H1 (cell line): ENCODE measurements around the gene TUBA4B. TPM values are rescaled to one million over a fixed set of nuclear protein-coding genes. Genes with fewer than 3 reads are reported as not detected.

Source experiments
- CTCF ChIA-PET: fragments of 300-600 bp; sonication (Branson Sonifier 250); formaldehyde crosslinking; loops from one replicate; lab custom pipeline; 2021; ENCODE audit not compliant: partially characterized antibody; lab: Charles Lee
- POLR2A ChIA-PET: fragments of 300-600 bp; sonication (Branson Sonifier 250); formaldehyde crosslinking; loops from one replicate; lab custom pipeline; 2021; ENCODE audit warnings: inconsistent platforms; ENCODE audit not compliant: partially characterized antibody; lab: Charles Lee
- DNase-seq, 2 experiments: peaks; one replicate each; pipeline versions ENCODE4 v3.0.0 to v3.0.0-alpha.2; 2010 to 2022; ENCODE audit warnings: low spot score in 2 of 2, low read depth in 1 of 2, mixed read lengths in 1 of 2
- FAIRE-seq: peaks from 2 replicates; lab custom pipeline; 2011; peaks lifted over from hg19 to GRCh38; lab: Jason Lieb, UNC
- H2AFZ ChIP-seq: 2 replicates; pipeline ENCODE4 v1.8.1; 2012; ENCODE audit warnings: low read length, inconsistent platforms
- H2AK5ac ChIP-seq: 2 replicates; pipeline ENCODE4 v1.6.1; 2013; ENCODE audit warnings: low read depth, low read length
- H2BK120ac ChIP-seq: replicated peaks from 2 replicates; pipeline ENCODE3; 2013; ENCODE audit warnings: low read depth, low read length, inconsistent platforms
- H2BK12ac ChIP-seq: 2 replicates; pipeline ENCODE4 v1.6.1; 2013; ENCODE audit warnings: low read depth, low read length
- H2BK15ac ChIP-seq: 2 replicates; pipeline ENCODE4 v1.6.1; 2013; ENCODE audit warnings: low read length
- H2BK20ac ChIP-seq: 2 replicates; pipeline ENCODE4 v1.6.1; 2013; ENCODE audit warnings: low read length
- H2BK5ac ChIP-seq: 2 replicates; pipeline ENCODE4 v1.6.1; 2013; ENCODE audit warnings: low read depth, low read length
- H3K14ac ChIP-seq: 2 replicates; pipeline ENCODE4 v1.6.1; 2013; ENCODE audit warnings: inconsistent platforms; ENCODE audit not compliant: insufficient read length
- H3K18ac ChIP-seq: 2 replicates; pipeline ENCODE4 v1.6.1; 2013; ENCODE audit warnings: low read length; ENCODE audit errors: extremely low read depth
- H3K23ac ChIP-seq: 2 replicates; pipeline ENCODE4 v1.6.1; 2013; ENCODE audit warnings: inconsistent platforms; ENCODE audit not compliant: insufficient read length
- H3K23me2 ChIP-seq: 2 replicates; pipeline ENCODE4 v1.6.1; 2013; ENCODE audit warnings: low read depth, low read length
- H3K27ac ChIP-seq: 2 replicates; pipeline ENCODE4 v1.6.1; 2011; ENCODE audit warnings: low read depth, low read length, inconsistent platforms
- H3K27me3 ChIP-seq, 4 experiments: replicated peaks in 1 of 4; 1 replicate in 1 of 4; 2 replicates in 3 of 4; pipeline versions ENCODE4 v1.6.1 to v1.8.1; 2011 to 2013; ENCODE audit warnings: low read length in 3 of 4, mild to moderate bottlenecking in 3 of 4, inconsistent platforms in 2 of 4, mixed read lengths in 2 of 4, moderate library complexity in 1 of 4; ENCODE audit not compliant: control insufficient read depth in 3 of 4, insufficient read depth in 3 of 4; ENCODE audit errors: extremely low read depth in 1 of 4
- H3K36me3 ChIP-seq, 4 experiments: 2 replicates each; pipeline versions ENCODE4 v1.6.1 to v1.8.1; 2011 to 2013; ENCODE audit warnings: mild to moderate bottlenecking in 4 of 4, low read length in 3 of 4, moderate library complexity in 2 of 4, control low read depth in 1 of 4, inconsistent platforms in 1 of 4; ENCODE audit not compliant: insufficient read depth in 4 of 4, control insufficient read depth in 2 of 4
- H3K4ac ChIP-seq: replicated peaks from 2 replicates; pipeline ENCODE3; 2013; ENCODE audit warnings: low read length, low read depth, mixed read lengths, inconsistent platforms; ENCODE audit not compliant: insufficient read length
- H3K4me1 ChIP-seq, 4 experiments: replicated peaks in 1 of 4; 1 replicate in 1 of 4; 2 replicates in 3 of 4; pipeline versions ENCODE4 v1.6.1 to v1.8.1; 2011 to 2013; ENCODE audit warnings: low read length in 3 of 4, inconsistent platforms in 2 of 4, mixed read lengths in 1 of 4; ENCODE audit not compliant: insufficient read depth in 4 of 4, control insufficient read depth in 3 of 4
- H3K4me2 ChIP-seq, 2 experiments: 2 replicates each; pipeline versions ENCODE4 v1.6.1 to v1.8.1; 2011 to 2013; ENCODE audit warnings: low read depth in 2 of 2, low read length in 2 of 2, control low read depth in 1 of 2, inconsistent platforms in 1 of 2, mild to moderate bottlenecking in 1 of 2; ENCODE audit not compliant: insufficient read depth in 1 of 2
- H3K4me3 ChIP-seq, 4 experiments: fragments of 200-600, 300-600 bp in 1 of 4; sonication (generic), shearing (Covaris generic), sonication (Bioruptor Twin) in 1 of 4; 2 replicates each; pipeline versions ENCODE4 v1.5.1 to v1.8.1; 2011 to 2016; ENCODE audit warnings: low read length in 4 of 4, low read depth in 3 of 4, control low read depth in 2 of 4, inconsistent platforms in 2 of 4, mild to moderate bottlenecking in 2 of 4, mixed read lengths in 1 of 4, moderate library complexity in 1 of 4; ENCODE audit not compliant: insufficient read depth in 2 of 4; ENCODE audit errors: extremely low read depth in 1 of 4
- H3K56ac ChIP-seq: replicated peaks from 2 replicates; pipeline ENCODE3; 2013; ENCODE audit warnings: low read depth, mild to moderate bottlenecking, mixed read lengths, low read length, inconsistent platforms; ENCODE audit not compliant: insufficient read length
- H3K79me1 ChIP-seq: 2 replicates; pipeline ENCODE4 v1.6.1; 2013; ENCODE audit warnings: low read depth, low read length, control low read depth
- H3K79me2 ChIP-seq, 2 experiments: 2 replicates each; pipeline versions ENCODE4 v1.6.1 to v1.8.1; 2012 to 2013; ENCODE audit warnings: low read length in 2 of 2, mild to moderate bottlenecking in 2 of 2, inconsistent platforms in 1 of 2; ENCODE audit not compliant: insufficient read depth in 2 of 2, control insufficient read depth in 1 of 2
- H3K9ac ChIP-seq, 4 experiments: replicated peaks in 1 of 4; 1 replicate in 1 of 4; 2 replicates in 3 of 4; pipeline versions ENCODE4 v1.6.1 to v1.8.1; 2011 to 2013; ENCODE audit warnings: low read depth in 3 of 4, low read length in 3 of 4, control low read depth in 2 of 4, mild to moderate bottlenecking in 2 of 4, moderate library complexity in 2 of 4, inconsistent platforms in 1 of 4; ENCODE audit errors: extremely low read depth in 1 of 4
- H3K9me3 ChIP-seq, 2 experiments: 2 replicates each; pipeline versions ENCODE4 v1.6.1 to v1.8.1; 2012 to 2013; ENCODE audit warnings: mild to moderate bottlenecking in 2 of 2, moderate library complexity in 2 of 2, control low read depth in 1 of 2, inconsistent platforms in 1 of 2, low read depth in 1 of 2, low read length in 1 of 2, mixed read lengths in 1 of 2; ENCODE audit not compliant: insufficient read depth in 2 of 2
- H4K20me1 ChIP-seq, 2 experiments: replicated peaks in 1 of 2; 2 replicates each; pipeline versions ENCODE3 to v1.8.1; 2011 to 2013; ENCODE audit warnings: inconsistent platforms in 2 of 2, low read length in 2 of 2, mild to moderate bottlenecking in 1 of 2; ENCODE audit not compliant: insufficient read depth in 2 of 2, control insufficient read depth in 1 of 2
- H4K5ac ChIP-seq: 2 replicates; pipeline ENCODE4 v1.6.1; 2013; ENCODE audit warnings: low read length, low read depth, mixed read lengths, inconsistent platforms; ENCODE audit not compliant: insufficient read length
- H4K8ac ChIP-seq: 2 replicates; pipeline ENCODE4 v1.8.0; 2013; ENCODE audit warnings: mild to moderate bottlenecking, moderate library complexity, low read length, inconsistent platforms; ENCODE audit not compliant: insufficient read depth; ENCODE audit errors: extremely low read depth
- H4K91ac ChIP-seq: replicated peaks from 2 replicates; pipeline ENCODE3; 2013; ENCODE audit warnings: low read length, mixed read lengths, inconsistent platforms; ENCODE audit not compliant: insufficient read length
- ASH2L ChIP-seq: fragments of 200-600, 300-600 bp; sonication (generic); IDR thresholded peaks from one replicate; pipeline ENCODE4 v1.7.1; 2017; ENCODE audit warnings: low read length
- CHD1 ChIP-seq: IDR thresholded peaks from 2 replicates; pipeline ENCODE4 v1.6.1; 2012; ENCODE audit warnings: low read depth, low read length, improper control_type of control experiment
- E2F6 ChIP-seq: IDR thresholded peaks from 2 replicates; pipeline ENCODE4 v1.6.1; 2012; ENCODE audit warnings: inconsistent platforms
- FOSL1 ChIP-seq: IDR thresholded peaks from 2 replicates; pipeline ENCODE4 v1.6.1; 2011; ENCODE audit warnings: mild to moderate bottlenecking, low read depth, low read length, moderate library complexity; ENCODE audit not compliant: insufficient read depth
- KDM4A ChIP-seq: IDR thresholded peaks from one replicate; pipeline ENCODE4 v1.7.1; 2012; ENCODE audit warnings: low read depth, mild to moderate bottlenecking, moderate library complexity, low read length, inconsistent platforms; ENCODE audit not compliant: severe bottlenecking
- MAFK ChIP-seq: IDR thresholded peaks from 2 replicates; pipeline ENCODE4 v1.6.1; 2012; ENCODE audit warnings: low read depth, mild to moderate bottlenecking, improper control_type of control experiment, low read length
- MAX ChIP-seq: IDR thresholded peaks from 2 replicates; pipeline ENCODE4 v1.6.1; 2012; ENCODE audit warnings: inconsistent platforms
- RAD21 ChIP-seq, 2 experiments: IDR thresholded peaks in 1 of 2; conservative IDR thresholded peaks in 1 of 2; 2 replicates each; pipeline ENCODE4 v1.6.1; 2011; ENCODE audit warnings: low read depth in 2 of 2, low read length in 2 of 2, improper control_type of control experiment in 1 of 2, inconsistent platforms in 1 of 2, mild to moderate bottlenecking in 1 of 2, moderate library complexity in 1 of 2
- YY1 ChIP-seq: IDR thresholded peaks from 2 replicates; pipeline ENCODE4 v1.6.1; 2011; ENCODE audit warnings: low read depth, mild to moderate bottlenecking, low read length
- WGBS, 2 experiments: shearing (Covaris generic) in 1 of 2; methylation state at CpG; one replicate each; pipeline versions ENCODE4 v1.1.6 to v1.1.7; 2013 to 2015; ENCODE audit warnings: low lambda C conversion rate in 2 of 2, mixed read lengths in 2 of 2, inconsistent platforms in 1 of 2, low coverage in 1 of 2, missing lambda C conversion rate in 1 of 2; ENCODE audit not compliant: insufficient replicate concordance in 2 of 2, insufficient coverage in 1 of 2, insufficient read length in 1 of 2; ENCODE audit errors: extremely low coverage in 1 of 2, missing lambda C conversion rate in 1 of 2; 5-methylcytosine and 5-hydroxymethylcytosine counted together
- polyA plus RNA-seq, 7 experiments: library from polyadenylated mRNA; depleted of rRNA in 3 of 7; stranded (reverse) in 5 of 7; unstranded in 2 of 7; fragments of >200 nt in 5 of 7; fragments of 200-250 nt in 2 of 7; gene quantifications; 1 replicate in 5 of 7; 2 replicates in 1 of 7; 4 replicates in 1 of 7; pipeline versions ENCODE4 v1.2.1 to v1.2.3, GENCODE V29; 2011 to 2013; ENCODE audit warnings: missing spikeins in 2 of 7, mixed read lengths in 2 of 7
- total RNA-seq: library from RNA; stranded (reverse); fragmentation: NEBNext Ultra II Directional; extraction: Animal tissue kit (Norgen Biotek cat#: 25700); gene quantifications from 2 replicates; pipeline ENCODE4 v1.2.1, GENCODE V29; 2021

Gene TUBA4B
- total and polyA plus RNA-seq, 2 of the 8 experiments (the other 6 are each of a cell fraction or from before 2014, with no cell fraction given) = 0.08 to 0.24 TPM

DNA sequence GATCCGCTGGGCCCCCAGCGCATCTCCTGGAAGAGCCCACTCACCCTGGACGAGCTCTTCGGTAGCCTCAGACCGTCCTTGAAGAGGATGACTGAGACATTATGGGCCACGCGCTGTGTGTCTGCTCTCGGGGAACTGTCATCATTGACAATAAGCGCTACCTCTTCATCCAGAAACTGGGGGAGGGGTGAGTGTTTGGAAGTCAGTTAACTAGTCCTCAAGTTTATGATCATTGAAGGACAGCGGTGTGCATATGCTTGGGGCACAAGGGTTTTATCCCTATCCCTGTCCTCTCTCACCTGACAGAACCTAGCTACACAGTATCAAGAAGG, 7.2 kb upstream of the TUBA4B start:
- ChIA-PET CTCF (interaction anchor here (1.1 to 3.0 kb wide), 14 partner anchors 8 to 108 kb away, joined by 3 to 24 read pairs (median 4); partner anchors contain the start of genes ANKZF1, ATG9A, DNAJB2 and NHEJ1), POLR2A (interaction anchor here (1.0 to 14.9 kb wide), 22 partner anchors 9 to 142 kb away, joined by 3 to 190 read pairs (median 4); partner anchors contain the start of genes ABCB6, ANKZF1, ATG9A and CNPPD1)
- H2BK120ac ChIP-seq = no peak overlapping the region
- no peak overlapping the region for H3K14ac ChIP-seq
- H2AFZ ChIP-seq = no peak overlapping the region
- DNase-seq (no peak), FAIRE-seq (no peak)
- H2BK12ac ChIP-seq = peak overlapping the region; percentile 90; the same call in 1 of the 2 replicates
- H3K79me1 ChIP-seq = 0 out of 2 replicates have a peak, but pooled peaks cover 5% of the 10 kb centered on the region
- H3K9me3 ChIP-seq = no peaks in the 10 kb centered on the region
- H2BK15ac ChIP-seq = no peak overlapping the region
- no peak overlapping the region for H4K91ac ChIP-seq
- H3K18ac ChIP-seq = no peak overlapping the region
- H3K4me1 ChIP-seq = peaks cover 0 to 5% (median 3%) of the 10 kb centered on the region in 4 experiments; a peak in 3 of 7 replicates
- H3K27me3 ChIP-seq = no peaks in the 10 kb centered on the region
- H3K79me2 ChIP-seq = peaks cover 0 to 5% of the 10 kb centered on the region in 2 experiments; a peak in 1 of 4 replicates
- H2BK5ac ChIP-seq = peak overlapping the region; percentile 96; the same call in 1 of the 2 replicates
- H3K27ac ChIP-seq = peak overlapping the region; percentile 91
- peak overlapping the region; percentile 91 to 98 for H3K4me2 ChIP-seq
- peak overlapping the region; percentile 31 for H4K5ac ChIP-seq
- H3K4ac ChIP-seq = no peak overlapping the region
- no peak for TF ChIP-seq E2F6
- TF ChIP-seq RAD21 (IDR thresholded peaks at IDR 0.05 in 1 of 2, conservative IDR thresholded peaks at IDR 0.05 in 1 of 2; ENCODE audit: low read depth in 2 of 2, low read length in 2 of 2) = no peak
- TF ChIP-seq ASH2L = no peak
- TF ChIP-seq FOSL1 = no peak
- no peak for TF ChIP-seq KDM4A
- no peak for TF ChIP-seq YY1
- no peak for TF ChIP-seq MAFK
- TF ChIP-seq CHD1 = no peak
- TF ChIP-seq MAX = no peak
- H3K36me3 ChIP-seq = peaks cover 0 to 9% (median 5%) of the 10 kb centered on the region in 4 experiments; a peak in 5 of 8 replicates
- peak overlapping the region; percentile 91 to 99 (median 94) for H3K9ac ChIP-seq
- H2AK5ac ChIP-seq = peak overlapping the region; percentile 70; the same call in 1 of the 2 replicates
- no peak overlapping the region for H2BK20ac ChIP-seq
- peak overlapping the region; percentile 100 for H4K8ac ChIP-seq
- H4K20me1 ChIP-seq = no peaks in the 10 kb centered on the region
- H3K23me2 ChIP-seq = peaks cover 8% of the 10 kb centered on the region
- WGBS, 2 experiments = 54% methylated on average over 10 of the region's 10 CpGs; no CpG with 5 or more reads in 1 of the 2 experiments
- H3K23ac ChIP-seq = no peak overlapping the region
- H3K56ac ChIP-seq = no peak overlapping the region
- H3K4me3 ChIP-seq = peak overlapping the region; percentile 74 to 81 (median 80)
